HuH-7 (cell line): ENCODE data around the gene CYP19A1.

ENCODE experiments used
- DNase-seq: peaks from one replicate; pipeline ENCODE4 v3.0.0; 2011; ENCODE audit warnings: low spot score

The CYP19A1 gene

GRCh38 chr15:51183076-51183475 lies 155.3 kb downstream of the CYP19A1 start:
- DNase-seq, result no peak

DNA sequence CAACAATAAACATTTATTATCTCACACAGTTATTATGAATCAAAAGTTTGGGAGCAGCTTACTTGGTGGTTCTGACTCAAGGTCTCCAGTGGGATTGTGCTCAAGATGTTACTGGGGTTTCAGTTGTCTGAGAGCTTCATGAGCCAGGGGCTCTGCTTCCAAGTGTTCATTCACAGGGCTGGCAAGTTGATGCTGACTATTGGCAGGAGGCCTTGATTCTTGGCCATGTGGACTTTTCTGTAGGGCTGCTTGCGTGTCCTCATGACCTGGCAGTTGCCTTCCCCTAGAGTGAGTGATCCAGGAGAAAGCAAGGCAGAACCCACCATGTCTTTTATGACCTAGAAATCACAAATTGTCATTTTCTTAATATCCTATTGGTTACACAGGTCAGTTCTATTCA lies 156.5 kb downstream of the CYP19A1 start:
- no peak for DNase-seq

GRCh38 chr15:51181221-51181620 lies 157.2 kb downstream of the CYP19A1 start:
- no peak for DNase-seq

DNA sequence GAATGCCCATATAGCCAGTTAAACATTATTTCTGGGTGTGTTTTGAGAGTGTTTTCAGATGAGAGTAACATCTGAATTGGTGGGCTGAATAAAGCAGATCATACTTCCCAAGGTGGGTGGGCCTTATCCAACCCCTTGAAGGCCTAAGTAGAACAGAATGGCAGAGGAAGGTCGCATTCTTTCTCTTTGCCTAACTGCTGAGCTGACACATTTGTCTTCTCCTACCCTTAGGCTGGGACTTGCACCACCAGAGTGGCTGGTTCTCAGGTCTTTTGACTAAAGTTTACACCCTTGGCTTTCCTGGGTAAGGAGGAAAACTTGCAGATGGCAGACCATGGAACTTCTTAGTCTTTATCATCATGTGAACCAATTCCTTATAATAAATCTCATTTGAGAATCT lies 157.9 kb downstream of the CYP19A1 start:
- DNase-seq, result no peak

DNA sequence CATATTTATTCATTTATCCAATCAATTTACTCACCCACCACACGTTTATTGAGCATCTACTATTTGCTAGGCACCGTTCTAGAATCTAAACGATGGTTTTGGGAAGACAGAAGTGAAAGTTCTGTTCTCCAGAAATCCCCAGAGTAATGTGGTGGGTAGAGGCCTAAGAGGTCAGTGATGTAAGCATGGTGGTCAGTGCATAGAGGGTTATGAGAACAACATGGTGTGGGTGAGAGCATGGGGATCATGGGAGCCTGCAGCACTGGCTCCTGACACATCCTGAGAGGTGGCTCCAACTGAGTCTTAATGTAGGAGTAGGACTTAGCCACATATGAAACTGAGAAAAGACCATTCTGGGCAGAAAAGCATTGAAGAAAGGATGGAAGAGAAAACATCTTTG lies 158.4 kb downstream of the CYP19A1 start:
- no peak for DNase-seq

- DNase-seq, result no peak
Measured at GRCh38 chr15:51172193-51172592, 166.2 kb downstream of the CYP19A1 start.

DNA sequence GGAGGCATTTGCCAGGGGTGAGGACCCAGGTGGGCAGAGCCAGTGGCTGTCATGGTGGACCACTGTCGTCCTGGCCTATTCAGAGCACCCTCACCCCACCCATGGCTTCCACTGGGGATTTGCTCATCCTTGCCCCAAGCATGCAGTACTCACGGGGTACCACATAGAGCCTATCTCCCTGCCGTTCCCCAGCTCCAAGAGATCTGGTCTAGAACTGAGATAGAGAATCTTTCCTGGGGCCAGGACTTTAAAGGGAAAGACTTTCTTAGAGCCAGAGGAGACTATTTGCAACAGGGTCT lies 166.8 kb downstream of the CYP19A1 start:
- no peak for DNase-seq

DNA sequence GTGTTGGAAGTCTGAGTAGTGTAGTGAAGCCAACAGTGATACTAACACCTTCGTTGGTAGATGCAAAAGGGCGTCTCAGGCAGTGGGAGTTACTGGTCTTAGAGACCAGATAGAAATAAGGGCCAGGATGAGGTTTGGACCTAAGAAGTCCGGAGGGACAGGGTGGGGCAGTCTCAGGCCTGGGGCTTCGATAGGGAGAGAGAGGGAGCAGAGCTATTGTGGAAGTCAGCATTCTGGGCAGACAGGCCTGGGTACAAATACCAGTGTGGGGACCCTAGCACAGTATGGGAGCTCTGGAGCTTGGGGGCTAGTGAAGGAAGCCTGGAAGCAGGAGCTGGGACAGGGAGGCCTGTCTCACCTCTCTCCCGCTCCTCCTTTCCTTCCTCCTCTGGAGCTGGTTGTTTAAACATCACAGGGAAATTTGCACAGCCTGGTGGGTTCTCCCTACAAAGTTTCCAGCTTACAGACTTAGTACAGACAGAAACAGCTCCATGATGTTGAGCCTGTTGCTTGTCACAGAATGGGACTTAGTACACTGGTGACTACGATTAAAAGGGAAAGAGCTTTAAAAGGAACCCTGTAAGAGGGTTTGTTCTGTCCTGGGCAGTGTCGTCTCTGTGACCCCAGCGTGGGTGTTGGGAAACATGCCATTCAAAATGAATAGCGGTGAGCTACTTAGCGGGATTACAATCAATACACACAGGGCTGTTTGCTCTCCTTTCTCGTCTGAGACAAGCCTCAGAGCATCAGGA lies 167.3 kb downstream of the CYP19A1 start:
- no peak for DNase-seq

DNA sequence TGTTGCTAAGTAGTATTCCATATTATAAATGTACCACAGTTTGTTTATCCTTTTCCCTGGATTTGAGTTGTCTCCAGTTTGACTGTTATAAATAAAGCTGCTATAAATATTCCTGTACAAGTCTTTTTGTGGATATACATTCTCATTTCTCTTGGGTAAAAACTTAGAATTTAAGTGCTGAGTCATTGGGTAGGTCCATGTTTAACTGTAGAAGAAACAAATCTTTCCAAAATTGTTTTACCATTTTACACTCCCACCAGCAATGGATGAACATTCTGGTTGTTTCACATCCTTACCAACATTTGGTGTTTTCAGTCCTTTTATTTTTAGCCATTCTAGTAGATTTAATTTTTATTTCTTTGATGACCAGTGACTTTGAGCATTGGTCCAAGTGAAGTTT lies 169.7 kb downstream of the CYP19A1 start:
- no peak for DNase-seq

DNA sequence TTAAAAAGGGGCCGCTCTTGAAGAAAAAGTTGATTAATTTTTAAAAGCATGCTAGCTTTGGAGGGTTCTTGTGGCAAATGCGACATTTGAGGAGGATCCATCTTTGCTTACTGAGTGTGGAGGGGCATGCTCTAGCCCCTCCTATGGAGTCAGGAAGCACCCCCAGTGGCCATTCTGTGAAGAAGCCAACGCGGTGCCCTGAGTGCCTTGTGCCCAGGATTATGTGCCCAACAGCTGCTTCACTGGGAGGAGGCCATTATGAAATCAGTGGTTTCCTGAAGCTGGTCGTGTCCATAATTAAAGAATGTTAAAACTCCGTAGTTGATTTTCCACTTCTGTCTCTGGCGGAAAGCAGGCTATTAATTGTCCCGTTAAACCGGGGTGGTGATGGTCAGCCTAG lies 174.6 kb downstream of the CYP19A1 start:
- no peak for DNase-seq

- DNase-seq, result peak; percentile 70
Measured at GRCh38 chr15:51162865-51163762, 175.3 kb downstream of the CYP19A1 start.

DNA sequence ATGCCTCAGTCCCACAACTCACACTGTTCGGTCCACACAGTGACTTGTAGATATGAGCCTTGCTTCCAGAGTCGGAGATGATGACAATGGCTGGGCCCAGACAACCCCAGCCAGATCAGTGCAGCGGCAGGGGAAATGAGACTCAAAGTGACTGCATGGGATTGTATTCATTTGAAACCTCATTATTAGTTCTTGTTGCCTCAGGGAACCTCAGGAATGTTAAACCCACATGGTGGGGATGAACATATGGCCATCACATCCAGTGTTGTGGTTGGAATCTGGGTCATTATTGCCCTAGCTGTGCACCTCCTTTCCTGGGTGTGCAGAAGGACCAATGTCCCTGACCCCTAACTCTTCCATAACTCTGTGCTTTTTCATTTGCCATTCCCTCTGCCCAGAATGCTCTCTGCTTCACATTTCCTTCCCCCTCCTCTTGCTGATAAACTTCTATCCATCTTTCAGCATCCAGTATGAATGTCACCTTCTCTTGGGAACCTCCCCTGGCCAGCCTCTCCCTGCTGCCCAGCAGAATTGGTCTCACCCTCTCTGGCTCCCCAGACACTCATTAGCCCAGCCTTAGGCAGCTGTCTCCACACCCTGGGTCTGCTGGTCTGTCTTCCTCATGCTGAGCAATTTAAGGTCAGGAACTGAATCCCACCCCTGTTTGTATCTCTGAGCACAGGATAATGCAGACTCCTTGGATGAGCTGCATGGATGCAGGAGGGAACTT lies 176.7 kb downstream of the CYP19A1 start:
- DNase-seq, result no peak

DNA sequence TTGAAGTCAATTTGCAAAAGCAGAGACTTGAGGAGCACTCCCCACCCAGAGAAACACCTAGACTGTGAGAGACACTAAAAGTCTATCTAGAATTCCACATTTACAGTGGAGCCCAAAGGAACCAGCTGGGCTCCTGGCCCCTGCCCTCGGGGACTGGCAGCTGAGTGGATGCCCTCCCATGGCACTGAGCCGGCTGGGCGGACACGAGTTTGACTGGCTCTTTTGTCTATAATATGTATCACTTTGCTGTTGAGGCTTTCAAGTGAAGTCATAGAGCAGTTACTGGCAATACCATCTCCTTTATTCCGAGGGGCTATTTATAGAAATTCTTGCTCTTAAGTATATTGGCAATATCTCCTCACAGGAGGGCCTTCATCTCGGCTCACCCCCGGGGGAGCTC lies 177.9 kb downstream of the CYP19A1 start:
- DNase-seq, result no peak
